Astrocyte (in vitro differentiated cells and primary cell): ENCODE data around the gene MBLAC1. TPM values are rescaled to one million over a fixed set of nuclear protein-coding genes. Genes with fewer than 3 reads are reported as not detected.

Source experiments
- DNase-seq: peaks from one replicate; pipeline ENCODE4 v3.0.0-alpha.2; 2010; ENCODE audit warnings: low read depth
- FAIRE-seq: peaks from 2 replicates; lab custom pipeline; 2011; peaks lifted over from hg19 to GRCh38; lab: Jason Lieb, UNC
- H2AFZ ChIP-seq: 2 replicates; pipeline ENCODE4 v1.6.0; 2012; ENCODE audit warnings: low read depth, low read length, inconsistent platforms
- H3K27ac ChIP-seq: 2 replicates; pipeline ENCODE4 v1.5.1; 2011; ENCODE audit warnings: low read depth, low read length, inconsistent platforms
- H3K27me3 ChIP-seq: 2 replicates; pipeline ENCODE4 v1.6.0; 2011; ENCODE audit warnings: low read length, inconsistent platforms; ENCODE audit not compliant: insufficient read depth
- H3K36me3 ChIP-seq: 2 replicates; pipeline ENCODE4 v1.5.1; 2011; ENCODE audit warnings: low read length, inconsistent platforms; ENCODE audit not compliant: insufficient read depth
- H3K4me1 ChIP-seq: 2 replicates; pipeline ENCODE4 v1.5.1; 2011; ENCODE audit warnings: low read length, inconsistent platforms; ENCODE audit not compliant: insufficient read depth
- H3K4me2 ChIP-seq: 2 replicates; pipeline ENCODE4 v1.6.0; 2012; ENCODE audit warnings: low read length, inconsistent platforms
- H3K4me3 ChIP-seq: 2 replicates; pipeline ENCODE4 v1.5.1; 2011; ENCODE audit warnings: low read depth, mild to moderate bottlenecking, low read length, inconsistent platforms; ENCODE audit not compliant: insufficient read depth
- H3K79me2 ChIP-seq: 2 replicates; pipeline ENCODE4 v1.6.0; 2012; ENCODE audit warnings: mild to moderate bottlenecking, low read length, inconsistent platforms; ENCODE audit not compliant: insufficient read depth
- H3K9ac ChIP-seq: 2 replicates; pipeline ENCODE4 v1.6.0; 2012; ENCODE audit warnings: mild to moderate bottlenecking, low read length, inconsistent platforms
- H3K9me3 ChIP-seq: 2 replicates; pipeline ENCODE4 v1.5.1; 2012; ENCODE audit warnings: low read depth, mild to moderate bottlenecking, low read length, inconsistent platforms; ENCODE audit not compliant: insufficient read depth
- H4K20me1 ChIP-seq: 2 replicates; pipeline ENCODE4 v1.6.0; 2012; ENCODE audit warnings: low read length, inconsistent platforms; ENCODE audit not compliant: insufficient read depth
- H3K27ac Mint-ChIP-seq: one replicate; pipeline ENCODE4 v1.8.0; 2021; ENCODE audit warnings: mild to moderate bottlenecking, mixed read lengths; ENCODE audit not compliant: unreplicated experiment
- H3K27me3 Mint-ChIP-seq: one replicate; pipeline ENCODE4 v1.8.0; 2021; ENCODE audit warnings: low read depth, mixed read lengths; ENCODE audit not compliant: unreplicated experiment
- H3K36me3 Mint-ChIP-seq: one replicate; pipeline ENCODE4 v1.8.0; 2021; ENCODE audit warnings: low read depth, mixed read lengths; ENCODE audit not compliant: unreplicated experiment
- H3K4me1 Mint-ChIP-seq: one replicate; pipeline ENCODE4 v1.8.0; 2021; ENCODE audit warnings: low read depth, mixed read lengths; ENCODE audit not compliant: unreplicated experiment
- H3K4me3 Mint-ChIP-seq: one replicate; pipeline ENCODE4 v1.8.0; 2021; ENCODE audit warnings: mild to moderate bottlenecking, moderate library complexity, mixed read lengths; ENCODE audit not compliant: unreplicated experiment
- H3K9me3 Mint-ChIP-seq: one replicate; pipeline ENCODE4 v1.8.0; 2021; ENCODE audit warnings: mild to moderate bottlenecking, mixed read lengths; ENCODE audit not compliant: unreplicated experiment
- EZH2 ChIP-seq: IDR thresholded peaks from 2 replicates; pipeline ENCODE4 v1.6.1; 2012; ENCODE audit warnings: mild to moderate bottlenecking, low read length, inconsistent platforms; ENCODE audit not compliant: insufficient read depth
- total RNA-seq: library from RNA; stranded (reverse); gene quantifications from 2 replicates; pipeline ENCODE4 v1.2.1, GENCODE V29; 2021
- TF ChIP-seq, protein P1 (sequence below): IDR thresholded peaks from 2 replicates; pipeline ENCODE4 v1.5.1; 2011; ENCODE audit warnings: low read depth, mild to moderate bottlenecking, inconsistent platforms, low read length, moderate library complexity; ENCODE audit not compliant: insufficient read depth

The MBLAC1 gene
- total RNA-seq, 1 donor from 2014 or later, result 2.7 TPM

DNA sequence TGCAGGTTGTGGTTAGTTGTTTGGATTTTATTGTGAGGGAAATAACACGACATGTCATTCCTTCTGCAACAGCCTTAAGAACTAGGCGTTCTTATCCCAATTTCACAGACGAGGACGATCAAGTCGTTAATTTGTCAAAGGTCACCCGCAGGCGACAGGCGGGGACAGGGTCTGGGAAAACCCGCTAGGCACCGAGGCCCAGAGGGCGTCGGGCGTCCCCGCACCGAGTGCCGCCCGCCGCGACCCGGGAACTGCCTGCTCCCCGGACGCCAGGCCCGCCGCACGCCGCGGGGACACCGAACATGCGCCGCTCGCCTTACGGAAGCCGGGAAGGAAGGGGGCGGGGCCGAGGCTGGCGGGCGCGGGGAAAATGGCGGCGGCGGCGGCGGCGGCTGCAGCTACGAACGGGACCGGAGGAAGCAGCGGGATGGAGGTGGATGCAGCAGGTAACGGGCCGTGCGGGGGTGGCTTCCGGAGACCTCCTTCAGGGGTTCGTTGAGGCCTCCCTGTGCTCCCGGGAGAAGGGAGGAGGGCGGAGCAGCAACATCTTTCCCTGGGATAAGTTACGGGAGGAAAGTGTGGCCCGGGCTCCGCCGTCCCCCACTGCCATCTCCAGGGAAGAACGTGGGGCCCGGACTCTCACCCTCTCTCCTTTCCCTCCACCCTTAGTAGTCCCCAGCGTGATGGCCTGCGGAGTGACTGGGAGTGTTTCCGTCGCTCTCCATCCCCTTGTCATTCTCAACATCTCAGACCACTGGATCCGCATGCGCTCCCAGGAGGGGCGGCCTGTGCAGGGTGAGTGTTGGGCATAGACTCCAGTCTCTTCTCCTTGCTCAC is 37.9 kb upstream of the MBLAC1 start, which contains the start of gene COPS6:
Gene COPS6, plus strand, starts transcription at position 349 of the 837 bp plus-strand sequence. Its CDS starts 22 bp downstream, at position 371.
- peaks cover 19% of the 10 kb centered on the region for H3K36me3 Mint-ChIP-seq
- no peak for FAIRE-seq
- H3K4me2 ChIP-seq, result peak within 1 kb of the TSS; percentile 94
- peak within 1 kb of the TSS; percentile 93 for H3K4me3 ChIP-seq
- peaks cover 34% of the 10 kb centered on the region for H4K20me1 ChIP-seq
- H3K4me1 ChIP-seq, result peaks cover 57% of the 10 kb centered on the region
- H3K27ac ChIP-seq, result peak within 1 kb of the TSS; percentile 84
- peaks cover 37% of the 10 kb centered on the region for H3K36me3 ChIP-seq
- peak within 1 kb of the TSS; percentile 84 for H3K27ac Mint-ChIP-seq
- peaks cover 52% of the 10 kb centered on the region for H3K79me2 ChIP-seq
- H2AFZ ChIP-seq, result peak within 1 kb of the TSS; percentile 89
- DNase-seq, result peak; percentile 58
- H3K9me3 Mint-ChIP-seq, result no peaks in the 10 kb centered on the region
- TF ChIP-seq EZH2, result no peak
- TF ChIP-seq, protein P1, sequence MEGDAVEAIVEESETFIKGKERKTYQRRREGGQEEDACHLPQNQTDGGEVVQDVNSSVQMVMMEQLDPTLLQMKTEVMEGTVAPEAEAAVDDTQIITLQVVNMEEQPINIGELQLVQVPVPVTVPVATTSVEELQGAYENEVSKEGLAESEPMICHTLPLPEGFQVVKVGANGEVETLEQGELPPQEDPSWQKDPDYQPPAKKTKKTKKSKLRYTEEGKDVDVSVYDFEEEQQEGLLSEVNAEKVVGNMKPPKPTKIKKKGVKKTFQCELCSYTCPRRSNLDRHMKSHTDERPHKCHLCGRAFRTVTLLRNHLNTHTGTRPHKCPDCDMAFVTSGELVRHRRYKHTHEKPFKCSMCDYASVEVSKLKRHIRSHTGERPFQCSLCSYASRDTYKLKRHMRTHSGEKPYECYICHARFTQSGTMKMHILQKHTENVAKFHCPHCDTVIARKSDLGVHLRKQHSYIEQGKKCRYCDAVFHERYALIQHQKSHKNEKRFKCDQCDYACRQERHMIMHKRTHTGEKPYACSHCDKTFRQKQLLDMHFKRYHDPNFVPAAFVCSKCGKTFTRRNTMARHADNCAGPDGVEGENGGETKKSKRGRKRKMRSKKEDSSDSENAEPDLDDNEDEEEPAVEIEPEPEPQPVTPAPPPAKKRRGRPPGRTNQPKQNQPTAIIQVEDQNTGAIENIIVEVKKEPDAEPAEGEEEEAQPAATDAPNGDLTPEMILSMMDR, result no peak
- H3K4me1 Mint-ChIP-seq, result peaks cover 11% of the 10 kb centered on the region
- no peaks in the 10 kb centered on the region for H3K27me3 Mint-ChIP-seq
- H3K9me3 ChIP-seq, result no peaks in the 10 kb centered on the region
- peak within 1 kb of the TSS; percentile 95 for H3K4me3 Mint-ChIP-seq
- no peaks in the 10 kb centered on the region for H3K27me3 ChIP-seq
- H3K9ac ChIP-seq, result peak within 1 kb of the TSS; percentile 97

DNA sequence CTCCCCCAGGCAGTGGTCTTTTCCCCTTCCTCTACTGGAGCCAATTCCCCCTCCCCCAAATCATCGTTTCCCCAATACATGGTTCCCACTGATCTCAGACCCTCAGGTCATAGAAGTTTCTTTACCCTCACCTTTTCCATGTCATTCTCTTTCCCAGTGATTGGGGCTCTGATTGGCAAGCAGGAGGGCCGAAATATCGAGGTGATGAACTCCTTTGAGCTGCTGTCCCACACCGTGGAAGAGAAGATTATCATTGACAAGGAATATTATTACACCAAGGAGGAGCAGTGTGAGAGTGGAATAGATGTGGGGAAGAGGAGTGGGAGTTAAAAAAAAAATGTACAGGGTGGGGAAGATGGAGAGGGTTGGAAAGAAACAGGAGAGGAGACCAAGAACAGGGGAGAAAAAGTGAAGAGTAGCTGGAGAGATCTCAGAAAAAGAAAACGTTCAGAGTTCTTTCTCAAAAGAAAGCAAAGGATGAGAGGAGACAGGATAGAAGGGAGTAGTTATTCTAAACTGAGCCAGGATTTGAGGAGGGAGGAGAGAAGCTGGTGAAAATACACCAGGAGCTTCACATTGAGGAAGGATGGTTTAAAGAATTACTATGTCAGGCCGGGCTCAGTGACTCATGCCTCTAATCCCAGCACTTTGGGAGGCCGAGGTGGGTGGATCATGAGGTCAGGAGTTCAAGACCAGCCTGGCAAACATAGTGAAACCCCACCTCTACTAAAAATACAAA is 37.1 kb upstream of the MBLAC1 start:
- H3K4me1 Mint-ChIP-seq, result peaks cover 11% of the 10 kb centered on the region
- no peak for FAIRE-seq

More for the DNA sequence above, 37.1 kb upstream of the MBLAC1 start:
- peak overlapping the region; percentile 93 for H3K4me3 ChIP-seq
- DNase-seq, result no peak
- peak overlapping the region; percentile 84 for H3K27ac ChIP-seq
- peak overlapping the region; percentile 89 for H2AFZ ChIP-seq
- TF ChIP-seq, protein P1, result no peak
- no peak for TF ChIP-seq EZH2
- Mint-ChIP-seq H3K36me3 (peaks cover 19% of the 10 kb centered on the region), H3K4me3 (peak overlapping the region; percentile 95), H3K27me3 (no peaks in the 10 kb centered on the region), H3K9me3 (no peaks in the 10 kb centered on the region), H3K27ac (peak overlapping the region; percentile 84)
- peaks cover 60% of the 10 kb centered on the region for H3K79me2 ChIP-seq
- peak overlapping the region; percentile 94 for H3K4me2 ChIP-seq
- H4K20me1 ChIP-seq, result peaks cover 42% of the 10 kb centered on the region
- peaks cover 45% of the 10 kb centered on the region for H3K36me3 ChIP-seq
- no peaks in the 10 kb centered on the region for H3K27me3 ChIP-seq
- H3K9me3 ChIP-seq, result no peaks in the 10 kb centered on the region
- H3K9ac ChIP-seq, result peak overlapping the region; percentile 97
- peaks cover 60% of the 10 kb centered on the region for H3K4me1 ChIP-seq
